WTC11 (cell line): ENCODE results near the gene CDIPT. TPM values are rescaled to one million over a fixed set of nuclear protein-coding genes. Genes with fewer than 3 reads are reported as not detected.

Source experiments
- ATAC-seq: fragments of 200-7000 bp; cut with Tn5 transposase; 2 replicates; pipeline ENCODE4 v1.10.0; 2021; ENCODE audit warnings: mild to moderate bottlenecking, moderate library complexity
- CTCF ChIA-PET: fragments of 300-600 bp; sonication (Branson Sonifier 250); formaldehyde crosslinking; loops from one replicate; lab custom pipeline; 2021; ENCODE audit warnings: antibody characterized with exemption; lab: Charles Lee
- POLR2A ChIA-PET: fragments of 350-600 bp; sonication (Branson Sonifier 250); formaldehyde crosslinking; loops from one replicate; lab custom pipeline; 2021; ENCODE audit warnings: antibody characterized with exemption; lab: Charles Lee
- DNase-seq: peaks from one replicate; pipeline ENCODE4 v3.0.0; 2021; ENCODE audit warnings: low spot score
- H3K27ac Mint-ChIP-seq: 2 replicates; pipeline ENCODE4 v1.8.0; 2021; ENCODE audit warnings: mixed read lengths
- H3K27me3 Mint-ChIP-seq: 2 replicates; pipeline ENCODE4 v1.8.0; 2021; ENCODE audit warnings: low read depth, mild to moderate bottlenecking, moderate library complexity, mixed read lengths
- H3K36me3 Mint-ChIP-seq: 2 replicates; pipeline ENCODE4 v1.8.0; 2021; ENCODE audit warnings: mixed read lengths
- H3K4me1 Mint-ChIP-seq: 2 replicates; pipeline ENCODE4 v1.8.0; 2022; ENCODE audit warnings: mixed read lengths
- H3K4me3 Mint-ChIP-seq: 2 replicates; pipeline ENCODE4 v1.8.0; 2021; ENCODE audit warnings: mild to moderate bottlenecking, moderate library complexity, mixed read lengths
- H3K9me3 Mint-ChIP-seq: 2 replicates; pipeline ENCODE4 v1.8.0; 2021; ENCODE audit warnings: mixed read lengths
- ETV6 ChIP-seq: sonication (generic); formaldehyde crosslinking; IDR thresholded peaks from 2 replicates; pipeline ENCODE4 v1.8.1; 2022; ENCODE audit warnings: mild to moderate bottlenecking, missing genetic modification reagents
- FOXP1 ChIP-seq: sonication (generic); formaldehyde crosslinking; IDR thresholded peaks from 2 replicates; pipeline ENCODE4 v1.8.0; 2022; ENCODE audit warnings: missing genetic modification reagents, mild to moderate bottlenecking, moderate library complexity, borderline replicate concordance
- GABPB1 ChIP-seq: sonication (generic); formaldehyde crosslinking; IDR thresholded peaks from 2 replicates; pipeline ENCODE4 v1.8.1; 2023; ENCODE audit warnings: mild to moderate bottlenecking, missing genetic modification reagents
- GRHL2 ChIP-seq: fragments of 250-450 bp; sonication (Bioruptor Pico); IDR thresholded peaks from 2 replicates; pipeline ENCODE4 v1.8.0; 2022; ENCODE audit warnings: mild to moderate bottlenecking, moderate library complexity; ENCODE audit not compliant: insufficient replicate concordance, severe bottlenecking
- NFATC4 ChIP-seq: fragments of 250-450 bp; sonication (Bioruptor Pico); IDR thresholded peaks from 2 replicates; pipeline ENCODE4 v1.9.0; 2021; ENCODE audit warnings: mild to moderate bottlenecking
- SOX15 ChIP-seq: fragments of 250-450 bp; sonication (Bioruptor Pico); IDR thresholded peaks from 2 replicates; pipeline ENCODE4 v1.9.0; 2021; ENCODE audit warnings: mild to moderate bottlenecking
- TCF7 ChIP-seq: sonication (generic); formaldehyde crosslinking; IDR thresholded peaks from 2 replicates; pipeline ENCODE4 v1.8.0; 2022; ENCODE audit warnings: mild to moderate bottlenecking, low read depth, missing genetic modification reagents, moderate library complexity
- TEAD1 ChIP-seq: sonication (generic); formaldehyde crosslinking; IDR thresholded peaks from 2 replicates; pipeline ENCODE4 v1.8.0; 2022; ENCODE audit warnings: mild to moderate bottlenecking, missing genetic modification reagents
- ZBTB43 ChIP-seq: sonication (generic); formaldehyde crosslinking; IDR thresholded peaks from 2 replicates; pipeline ENCODE4 v1.8.1; 2023; ENCODE audit warnings: mild to moderate bottlenecking, missing genetic modification reagents
- ZNF219 ChIP-seq: sonication (generic); formaldehyde crosslinking; IDR thresholded peaks from 2 replicates; pipeline ENCODE4 v1.8.0; 2023; ENCODE audit warnings: missing genetic modification reagents, mild to moderate bottlenecking, borderline replicate concordance
- ZNF232 ChIP-seq: sonication (generic); formaldehyde crosslinking; IDR thresholded peaks from 2 replicates; pipeline ENCODE4 v1.8.0; 2022; ENCODE audit warnings: mild to moderate bottlenecking, missing genetic modification reagents
- ZNF423 ChIP-seq: fragments of 250-450 bp; sonication (Bioruptor Pico); IDR thresholded peaks from 2 replicates; pipeline ENCODE4 v2.1.2; 2022; ENCODE audit warnings: mild to moderate bottlenecking, moderate library complexity
- total RNA-seq: library from RNA; stranded (reverse); gene quantifications from 3 replicates; pipeline ENCODE4 v1.2.3, GENCODE V29; 2021
- TF ChIP-seq, protein P1 (sequence below): sonication (generic); formaldehyde crosslinking; IDR thresholded peaks from 2 replicates; pipeline ENCODE4 v1.8.0; 2022; ENCODE audit warnings: missing genetic modification reagents
- TF ChIP-seq, protein P2 (sequence below): fragments of 200-600 bp; IDR thresholded peaks from 2 replicates; pipeline ENCODE4 v1.8.0; 2022; ENCODE audit warnings: antibody characterized with exemption
- TF ChIP-seq, protein P3 (sequence below): sonication (generic); formaldehyde crosslinking; IDR thresholded peaks from 2 replicates; pipeline ENCODE4 v1.8.0; 2022; ENCODE audit warnings: mild to moderate bottlenecking, missing genetic modification reagents
- TF ChIP-seq, protein P4 (sequence below): sonication (generic); formaldehyde crosslinking; IDR thresholded peaks from 2 replicates; pipeline ENCODE4 v1.8.0; 2022; ENCODE audit warnings: mild to moderate bottlenecking, missing genetic modification reagents

The CDIPT gene
- total RNA-seq, 1 experiment from 2014 or later, result 71.7 TPM

DNA sequence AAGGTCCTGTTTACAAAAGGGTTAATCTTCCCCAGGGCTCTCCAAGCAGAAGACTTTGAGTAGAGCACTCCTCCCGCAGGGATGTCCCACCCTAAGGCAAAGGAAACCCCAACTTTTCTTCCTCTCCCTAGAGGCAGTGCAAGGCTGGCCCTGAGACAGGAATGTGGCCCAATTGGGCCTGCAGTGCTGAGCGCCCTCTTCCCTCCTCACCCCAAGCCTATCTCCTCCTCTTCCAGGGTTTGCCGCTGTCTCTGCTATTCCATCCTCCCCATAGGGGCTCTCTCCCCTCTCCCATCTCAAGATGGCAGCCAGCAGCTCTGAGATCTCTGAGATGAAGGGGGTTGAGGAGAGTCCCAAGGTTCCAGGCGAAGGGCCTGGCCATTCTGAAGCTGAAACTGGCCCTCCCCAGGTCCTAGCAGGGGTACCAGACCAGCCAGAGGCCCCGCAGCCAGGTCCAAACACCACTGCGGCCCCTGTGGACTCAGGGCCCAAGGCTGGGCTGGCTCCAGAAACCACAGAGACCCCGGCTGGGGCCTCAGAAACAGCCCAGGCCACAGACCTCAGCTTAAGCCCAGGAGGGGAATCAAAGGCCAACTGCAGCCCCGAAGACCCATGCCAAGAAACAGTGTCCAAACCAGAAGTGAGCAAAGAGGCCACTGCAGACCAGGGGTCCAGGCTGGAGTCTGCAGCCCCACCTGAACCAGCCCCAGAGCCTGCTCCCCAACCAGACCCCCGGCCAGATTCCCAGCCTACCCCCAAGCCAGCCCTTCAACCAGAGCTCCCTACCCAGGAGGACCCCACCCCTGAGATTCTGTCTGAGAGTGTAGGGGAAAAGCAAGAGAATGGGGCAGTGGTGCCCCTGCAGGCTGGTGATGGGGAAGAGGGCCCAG lies 50.0 kb downstream of the CDIPT start:
- H3K36me3 Mint-ChIP-seq, result peaks cover 14% of the 10 kb centered on the region
- TF ChIP-seq, protein P1, sequence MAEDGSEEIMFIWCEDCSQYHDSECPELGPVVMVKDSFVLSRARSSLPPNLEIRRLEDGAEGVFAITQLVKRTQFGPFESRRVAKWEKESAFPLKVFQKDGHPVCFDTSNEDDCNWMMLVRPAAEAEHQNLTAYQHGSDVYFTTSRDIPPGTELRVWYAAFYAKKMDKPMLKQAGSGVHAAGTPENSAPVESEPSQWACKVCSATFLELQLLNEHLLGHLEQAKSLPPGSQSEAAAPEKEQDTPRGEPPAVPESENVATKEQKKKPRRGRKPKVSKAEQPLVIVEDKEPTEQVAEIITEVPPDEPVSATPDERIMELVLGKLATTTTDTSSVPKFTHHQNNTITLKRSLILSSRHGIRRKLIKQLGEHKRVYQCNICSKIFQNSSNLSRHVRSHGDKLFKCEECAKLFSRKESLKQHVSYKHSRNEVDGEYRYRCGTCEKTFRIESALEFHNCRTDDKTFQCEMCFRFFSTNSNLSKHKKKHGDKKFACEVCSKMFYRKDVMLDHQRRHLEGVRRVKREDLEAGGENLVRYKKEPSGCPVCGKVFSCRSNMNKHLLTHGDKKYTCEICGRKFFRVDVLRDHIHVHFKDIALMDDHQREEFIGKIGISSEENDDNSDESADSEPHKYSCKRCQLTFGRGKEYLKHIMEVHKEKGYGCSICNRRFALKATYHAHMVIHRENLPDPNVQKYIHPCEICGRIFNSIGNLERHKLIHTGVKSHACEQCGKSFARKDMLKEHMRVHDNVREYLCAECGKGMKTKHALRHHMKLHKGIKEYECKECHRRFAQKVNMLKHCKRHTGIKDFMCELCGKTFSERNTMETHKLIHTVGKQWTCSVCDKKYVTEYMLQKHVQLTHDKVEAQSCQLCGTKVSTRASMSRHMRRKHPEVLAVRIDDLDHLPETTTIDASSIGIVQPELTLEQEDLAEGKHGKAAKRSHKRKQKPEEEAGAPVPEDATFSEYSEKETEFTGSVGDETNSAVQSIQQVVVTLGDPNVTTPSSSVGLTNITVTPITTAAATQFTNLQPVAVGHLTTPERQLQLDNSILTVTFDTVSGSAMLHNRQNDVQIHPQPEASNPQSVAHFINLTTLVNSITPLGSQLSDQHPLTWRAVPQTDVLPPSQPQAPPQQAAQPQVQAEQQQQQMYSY (CRISPR knock-in tag), result peak; percentile 75
- TF ChIP-seq GABPB1 (CRISPR knock-in tag) (no peak), NFATC4 (no peak), FOXP1 (no peak), ZNF423 (no peak), SOX15 (CRISPR knock-in tag) (no peak), TCF7 (CRISPR knock-in tag) (no peak)
- TF ChIP-seq, protein P2, sequence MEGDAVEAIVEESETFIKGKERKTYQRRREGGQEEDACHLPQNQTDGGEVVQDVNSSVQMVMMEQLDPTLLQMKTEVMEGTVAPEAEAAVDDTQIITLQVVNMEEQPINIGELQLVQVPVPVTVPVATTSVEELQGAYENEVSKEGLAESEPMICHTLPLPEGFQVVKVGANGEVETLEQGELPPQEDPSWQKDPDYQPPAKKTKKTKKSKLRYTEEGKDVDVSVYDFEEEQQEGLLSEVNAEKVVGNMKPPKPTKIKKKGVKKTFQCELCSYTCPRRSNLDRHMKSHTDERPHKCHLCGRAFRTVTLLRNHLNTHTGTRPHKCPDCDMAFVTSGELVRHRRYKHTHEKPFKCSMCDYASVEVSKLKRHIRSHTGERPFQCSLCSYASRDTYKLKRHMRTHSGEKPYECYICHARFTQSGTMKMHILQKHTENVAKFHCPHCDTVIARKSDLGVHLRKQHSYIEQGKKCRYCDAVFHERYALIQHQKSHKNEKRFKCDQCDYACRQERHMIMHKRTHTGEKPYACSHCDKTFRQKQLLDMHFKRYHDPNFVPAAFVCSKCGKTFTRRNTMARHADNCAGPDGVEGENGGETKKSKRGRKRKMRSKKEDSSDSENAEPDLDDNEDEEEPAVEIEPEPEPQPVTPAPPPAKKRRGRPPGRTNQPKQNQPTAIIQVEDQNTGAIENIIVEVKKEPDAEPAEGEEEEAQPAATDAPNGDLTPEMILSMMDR, result no peak
- TF ChIP-seq, protein P3, sequence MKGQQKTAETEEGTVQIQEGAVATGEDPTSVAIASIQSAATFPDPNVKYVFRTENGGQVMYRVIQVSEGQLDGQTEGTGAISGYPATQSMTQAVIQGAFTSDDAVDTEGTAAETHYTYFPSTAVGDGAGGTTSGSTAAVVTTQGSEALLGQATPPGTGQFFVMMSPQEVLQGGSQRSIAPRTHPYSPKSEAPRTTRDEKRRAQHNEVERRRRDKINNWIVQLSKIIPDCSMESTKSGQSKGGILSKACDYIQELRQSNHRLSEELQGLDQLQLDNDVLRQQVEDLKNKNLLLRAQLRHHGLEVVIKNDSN (CRISPR knock-in tag), result no peak
- no peaks in the 10 kb centered on the region; the same call in 1 of the 2 replicates for H3K27me3 Mint-ChIP-seq
- no peak for DNase-seq
- no peak for ATAC-seq
- CTCF ChIA-PET, result interaction anchor here (0.6 to 5.7 kb wide), 7 partner anchors 23 to 278 kb away, joined by 3 to 81 read pairs (median 8); partner anchors contain the start of gene KIF22
- no peaks in the 10 kb centered on the region for H3K9me3 Mint-ChIP-seq
- H3K4me1 Mint-ChIP-seq, result peaks cover 57% of the 10 kb centered on the region
- peak overlapping the region; percentile 19; the same call in 1 of the 2 replicates for H3K27ac Mint-ChIP-seq
- POLR2A ChIA-PET, result no interaction called here
- peak overlapping the region; percentile 94 for H3K4me3 Mint-ChIP-seq

GRCh38 chr16:29811896-29812665 lies 50.9 kb downstream of the CDIPT start, which contains the start of gene PRRT2:
PRRT2 (plus strand) TSS chr16:29812193; CDS start chr16:29813055, 862 bp downstream.
- Mint-ChIP-seq H3K27ac (peak within 1 kb of the TSS; percentile 95), H3K27me3 (no peaks in the 10 kb centered on the region; the same call in 1 of the 2 replicates), H3K36me3 (peaks cover 12% of the 10 kb centered on the region), H3K4me3 (peak within 1 kb of the TSS; percentile 94), H3K4me1 (peaks cover 53% of the 10 kb centered on the region), H3K9me3 (no peaks in the 10 kb centered on the region)
- ChIA-PET POLR2A (interaction anchor here (1.6 kb wide), 1 partner anchor 37 kb away, joined by 5 read pairs; no protein-coding TSS in a partner anchor), CTCF (interaction anchor here (0.6 to 5.7 kb wide), 12 partner anchors 22 to 243 kb away, joined by 3 to 81 read pairs (median 8); partner anchors contain the start of genes ASPHD1, KIF22 and SEZ6L2)
- 0 out of 2 replicates have a peak, but pooled peaks have one; percentile 3 for TF ChIP-seq ZBTB43 (CRISPR knock-in tag)
- TF ChIP-seq, protein P1 (CRISPR knock-in tag), result peak; percentile 64
- TF ChIP-seq ZNF232 (CRISPR knock-in tag), result no peak
- peak; percentile 44; the same call in 1 of the 2 replicates for TF ChIP-seq ZNF219 (CRISPR knock-in tag)
- TF ChIP-seq, protein P4, sequence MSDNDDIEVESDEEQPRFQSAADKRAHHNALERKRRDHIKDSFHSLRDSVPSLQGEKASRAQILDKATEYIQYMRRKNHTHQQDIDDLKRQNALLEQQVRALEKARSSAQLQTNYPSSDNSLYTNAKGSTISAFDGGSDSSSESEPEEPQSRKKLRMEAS, result no peak
- TF ChIP-seq GRHL2 (CRISPR knock-in tag), result no peak
- no peak for TF ChIP-seq ETV6 (CRISPR knock-in tag)
- TF ChIP-seq TEAD1 (CRISPR knock-in tag), result 0 out of 2 replicates have a peak, but pooled peaks have one; percentile 43
- peak; percentile 0 for ATAC-seq
- peak; percentile 77 for DNase-seq
